Neural cell (in vitro differentiated cells): ENCODE results near the gene HLA-DQB1. TPM values are rescaled to one million over a fixed set of nuclear protein-coding genes. Genes with fewer than 3 reads are reported as not detected.

Experiments
- H2AFZ ChIP-seq: fragments of 200-600, 300-800 bp; sonication (generic), shearing (Covaris generic); 2 replicates; pipeline ENCODE4 v1.6.0; 2014; ENCODE audit warnings: low read depth, mild to moderate bottlenecking, antibody characterized with exemption, low read length, moderate library complexity
- H3F3A ChIP-seq: fragments of 200-600 bp; shearing (Covaris generic); 2 replicates; pipeline ENCODE4 v1.6.1; 2016; ENCODE audit warnings: mild to moderate bottlenecking, moderate library complexity, mixed read lengths, antibody characterized with exemption, low read length; ENCODE audit not compliant: insufficient read depth, poor library complexity, severe bottlenecking
- H3K27ac ChIP-seq: fragments of 200-600, 300-800 bp; sonication (generic), shearing (Covaris generic); 2 replicates; pipeline ENCODE4 v1.5.1; 2014; ENCODE audit warnings: mild to moderate bottlenecking, low read length, moderate library complexity
- H3K27me3 ChIP-seq: fragments of 300-800, 200-600 bp; sonication (generic), shearing (Covaris generic); 2 replicates; pipeline ENCODE4 v1.6.0; 2014; ENCODE audit warnings: mild to moderate bottlenecking, low read depth, low read length, moderate library complexity; ENCODE audit not compliant: insufficient read depth
- H3K36me3 ChIP-seq: fragments of 300-800, 200-600 bp; sonication (generic), shearing (Covaris generic); 2 replicates; pipeline ENCODE4 v1.5.1; 2014; ENCODE audit warnings: mild to moderate bottlenecking, antibody characterized with exemption, low read length, moderate library complexity; ENCODE audit not compliant: insufficient read depth
- H3K4me2 ChIP-seq: fragments of 300-800, 200-600 bp; sonication (generic), shearing (Covaris generic); 2 replicates; pipeline ENCODE4 v1.6.0; 2014; ENCODE audit warnings: mild to moderate bottlenecking, low read length
- H3K4me3 ChIP-seq: fragments of 300-800, 200-600 bp; sonication (generic), shearing (Covaris generic); 2 replicates; pipeline ENCODE4 v1.5.1; 2014; ENCODE audit warnings: mild to moderate bottlenecking, low read length, moderate library complexity
- H3K79me2 ChIP-seq: fragments of 200-600 bp; shearing (Covaris generic); replicated peaks from 2 replicates; pipeline ENCODE4 v1.6.0; 2014; ENCODE audit warnings: mild to moderate bottlenecking, low read length, moderate library complexity; ENCODE audit not compliant: insufficient read depth
- H3K9ac ChIP-seq: fragments of 300-800, 200-600 bp; sonication (generic), shearing (Covaris generic); 2 replicates; pipeline ENCODE4 v1.6.1; 2016; ENCODE audit warnings: mild to moderate bottlenecking, low read length, mixed read lengths
- H3K9me2 ChIP-seq: fragments of 200-600 bp; shearing (Covaris generic); 2 replicates; pipeline ENCODE4 v1.6.1; 2016; ENCODE audit warnings: mild to moderate bottlenecking, low read length, mixed read lengths; ENCODE audit not compliant: insufficient read depth
- H3K9me3 ChIP-seq: fragments of 200-600, 300-800 bp; sonication (generic), shearing (Covaris generic); 2 replicates; pipeline ENCODE4 v1.6.1; 2016; ENCODE audit warnings: mild to moderate bottlenecking, mixed run types, low read length, moderate library complexity, mixed read lengths
- H4K20me1 ChIP-seq: fragments of 200-600 bp; shearing (Covaris generic); 2 replicates; pipeline ENCODE4 v1.6.1; 2016; ENCODE audit warnings: mild to moderate bottlenecking, mixed run types; ENCODE audit not compliant: insufficient read depth
- CTCF ChIP-seq: fragments of 450-650 bp; IDR thresholded peaks from 2 replicates; pipeline ENCODE4 v1.5.1; 2014; ENCODE audit warnings: antibody characterized with exemption, mild to moderate bottlenecking, moderate library complexity; ENCODE audit not compliant: poor library complexity, severe bottlenecking
- EP300 ChIP-seq: fragments of 450-650 bp; conservative IDR thresholded peaks from 2 replicates; pipeline ENCODE4 v1.6.1; 2014; ENCODE audit warnings: antibody characterized with exemption, mild to moderate bottlenecking, moderate library complexity; ENCODE audit not compliant: poor library complexity, severe bottlenecking
- EZH2 ChIP-seq: fragments of 200-600, 300-800 bp; shearing (Covaris generic), sonication (generic); IDR thresholded peaks from 2 replicates; pipeline ENCODE4 v1.6.1; 2014; ENCODE audit warnings: antibody characterized with exemption, low read length, borderline replicate concordance, mild to moderate bottlenecking; ENCODE audit not compliant: insufficient read depth, poor library complexity, severe bottlenecking
- MXI1 ChIP-seq: fragments of 450-650 bp; conservative IDR thresholded peaks from 2 replicates; pipeline ENCODE4 v1.6.1; 2014; ENCODE audit warnings: antibody characterized with exemption, mild to moderate bottlenecking; ENCODE audit not compliant: poor library complexity, severe bottlenecking
- POLR2AphosphoS5 ChIP-seq: IDR thresholded peaks from 2 replicates; pipeline ENCODE4 v1.6.1; 2012
- RAD21 ChIP-seq: fragments of 450-650 bp; conservative IDR thresholded peaks from 2 replicates; pipeline ENCODE4 v1.6.1; 2014; ENCODE audit warnings: antibody characterized with exemption, mild to moderate bottlenecking, moderate library complexity
- REST ChIP-seq: IDR thresholded peaks from 2 replicates; pipeline ENCODE4 v1.6.1; 2012; ENCODE audit warnings: borderline replicate concordance
- SMC3 ChIP-seq: fragments of 450-650 bp; conservative IDR thresholded peaks from 2 replicates; pipeline ENCODE4 v1.6.1; 2014; ENCODE audit warnings: antibody characterized with exemption, mild to moderate bottlenecking, moderate library complexity; ENCODE audit not compliant: poor library complexity
- TAF1 ChIP-seq: IDR thresholded peaks from 2 replicates; pipeline ENCODE4 v1.6.1; 2012; ENCODE audit warnings: low read depth
- polyA plus RNA-seq: library from polyadenylated mRNA; depleted of rRNA; stranded (reverse); fragments of >200 nt; gene quantifications from 2 replicates; pipeline ENCODE4 v1.2.3, GENCODE V29; 2014

HLA-DQB1 gene
- polyA plus RNA-seq, 1 donor from 2014 or later: not detected

- no peak overlapping the region for H3K9ac ChIP-seq
- H3K9me3 ChIP-seq: no peaks in the 10 kb centered on the region
- no peak overlapping the region for H3K4me2 ChIP-seq
- no peak overlapping the region for H3K27ac ChIP-seq
- H3K36me3 ChIP-seq: no peaks in the 10 kb centered on the region
- no peaks in the 10 kb centered on the region for H3F3A ChIP-seq
- H3K79me2 ChIP-seq: no peaks in the 10 kb centered on the region
- no peaks in the 10 kb centered on the region for H3K9me2 ChIP-seq
- no peak overlapping the region for H2AFZ ChIP-seq
- H3K27me3 ChIP-seq: no peaks in the 10 kb centered on the region
- H3K4me3 ChIP-seq: no peak overlapping the region
- H4K20me1 ChIP-seq: no peaks in the 10 kb centered on the region
- TF ChIP-seq TAF1 (no peak), RAD21 (no peak), SMC3 (no peak), EP300 (no peak), POLR2AphosphoS5 (no peak), REST (no peak), CTCF (no peak), MXI1 (no peak), EZH2 (no peak)
Measured at GRCh38 chr6:32624565-32624964, 41.9 kb downstream of the HLA-DQB1 start.

- H3K9ac ChIP-seq: no peak overlapping the region
Measured at GRCh38 chr6:32623693-32624092, 42.8 kb downstream of the HLA-DQB1 start.

More at GRCh38 chr6:32623693-32624092, 42.8 kb downstream of the HLA-DQB1 start:
- Histone ChIP-seq H3K79me2 (no peaks in the 10 kb centered on the region), H3K36me3 (no peaks in the 10 kb centered on the region), H3K4me2 (no peak overlapping the region), H2AFZ (no peak overlapping the region), H3K27me3 (no peaks in the 10 kb centered on the region), H4K20me1 (no peaks in the 10 kb centered on the region), H3K27ac (no peak overlapping the region), H3K4me3 (no peak overlapping the region), H3K9me2 (no peaks in the 10 kb centered on the region), H3K9me3 (no peaks in the 10 kb centered on the region), H3F3A (no peaks in the 10 kb centered on the region)
- TF ChIP-seq POLR2AphosphoS5 (no peak), SMC3 (no peak)
